HS-27A (cell line): Measurements from ENCODE around the gene MPPED1.

Source experiments
- DNase-seq: peaks from one replicate; pipeline ENCODE4 v3.0.0-alpha.2; 2012; ENCODE audit warnings: low read depth, missing footprints

The MPPED1 gene

GRCh38 chr22:43542681-43543521 lies 131.1 kb downstream of the MPPED1 start:
- DNase-seq = no peak

GRCh38 chr22:43543522-43544288 lies 131.9 kb downstream of the MPPED1 start:
- DNase-seq = no peak

- no peak for DNase-seq
Measured at GRCh38 chr22:43544289-43544673, 132.5 kb downstream of the MPPED1 start.

GRCh38 chr22:43546186-43546585 lies 134.4 kb downstream of the MPPED1 start:
- DNase-seq = no peak

- DNase-seq = no peak
Measured at GRCh38 chr22:43550024-43550620, 138.3 kb downstream of the MPPED1 start.

- DNase-seq = no peak
Measured at GRCh38 chr22:43550672-43551071, 138.9 kb downstream of the MPPED1 start.

GRCh38 chr22:43553451-43554258 lies 141.8 kb downstream of the MPPED1 start:
- no peak for DNase-seq

GRCh38 chr22:43554259-43554636 lies 142.4 kb downstream of the MPPED1 start:
- no peak for DNase-seq

- DNase-seq = no peak
Measured at GRCh38 chr22:43554694-43555365, 143.0 kb downstream of the MPPED1 start.

- no peak for DNase-seq
Measured at GRCh38 chr22:43555561-43556515, 144.0 kb downstream of the MPPED1 start.
